HG03558 (cell line): ENCODE data around the gene RHOBTB3.
A peak's percentile ranks its signal among the peaks of the same experiment; 100 is the strongest.
"Not testable (repeated sequence)": the region's sequence is repeated elsewhere in the genome, so short reads cannot be mapped to it uniquely, and the experiment has no call there.

Experiments used
- ATAC-seq: cut with Tn5 transposase; IDR thresholded peaks from one replicate; pipeline ENCODE4 v1.9.1; 2021; ENCODE audit warnings: moderate number of reproducible peaks; ENCODE audit not compliant: unreplicated experiment; ENCODE audit errors: extremely low read depth

RHOBTB3 gene

DNA sequence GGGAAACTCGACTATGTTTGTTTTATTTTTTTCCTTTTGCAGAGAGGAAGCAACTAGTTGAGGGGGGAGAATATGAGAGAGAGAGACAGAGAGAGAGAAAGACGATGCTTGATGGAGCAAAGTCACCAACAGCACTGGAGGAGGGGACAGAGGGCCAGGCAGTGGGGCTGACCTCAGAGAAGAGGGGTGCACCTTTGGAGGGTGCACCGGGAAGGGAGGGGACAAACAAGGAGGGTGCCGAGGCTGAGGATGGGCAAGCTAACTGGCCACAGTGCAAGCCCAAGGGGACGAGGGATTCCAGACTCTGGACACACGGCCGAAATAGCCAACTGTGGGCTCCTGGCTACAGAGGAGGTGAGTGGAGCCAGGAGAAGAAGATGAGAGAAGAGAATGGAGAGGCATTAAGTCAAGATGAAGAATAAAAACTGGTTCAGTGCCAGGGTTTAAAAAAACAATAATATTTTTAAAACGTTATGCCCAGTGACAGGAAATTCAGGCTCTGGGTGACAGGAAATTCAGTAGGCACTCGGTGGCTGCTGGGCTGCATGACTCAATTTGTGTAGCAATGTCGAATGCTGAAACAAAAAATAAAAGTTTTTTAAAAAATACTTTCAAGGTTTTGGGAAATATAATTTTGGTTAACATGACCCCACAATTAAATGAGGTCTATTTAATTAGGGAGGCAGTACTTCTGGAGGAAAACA is 104.7 kb downstream of the RHOBTB3 start:
- no peak for ATAC-seq

- no peak for ATAC-seq
Observed at GRCh38 chr5:95836544-95836943, 105.4 kb downstream of the RHOBTB3 start.

- not testable (repeated sequence) for ATAC-seq
Observed at GRCh38 chr5:95836971-95837370, 105.8 kb downstream of the RHOBTB3 start.

- no peak for ATAC-seq
Observed at GRCh38 chr5:95837492-95837891, 106.4 kb downstream of the RHOBTB3 start.

DNA sequence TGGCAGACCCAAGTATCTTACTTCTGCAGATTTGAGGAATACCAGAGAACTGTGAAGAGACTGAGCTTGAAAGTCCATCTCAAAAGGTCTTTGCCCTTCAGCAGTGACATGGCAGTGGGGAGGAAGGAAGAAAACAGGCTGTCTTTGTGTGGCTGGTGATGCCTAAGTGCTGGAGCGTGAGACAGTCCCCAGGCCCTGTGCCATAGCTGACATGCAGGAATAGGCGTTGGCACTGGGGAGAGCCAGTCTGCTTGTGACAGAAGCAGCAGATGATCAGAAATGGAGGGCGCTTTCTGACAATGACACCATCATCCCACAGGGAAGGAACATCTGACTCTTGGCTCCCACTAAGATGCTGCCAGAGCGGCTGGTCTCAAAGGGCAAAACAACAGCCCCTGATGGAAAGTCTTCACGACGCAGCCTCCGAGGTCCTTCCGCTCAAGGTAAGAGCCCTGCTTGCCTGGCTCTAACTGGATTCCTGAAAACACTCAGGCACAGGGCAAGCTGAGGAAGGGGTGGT is 106.9 kb downstream of the RHOBTB3 start:
- ATAC-seq: no peak

DNA sequence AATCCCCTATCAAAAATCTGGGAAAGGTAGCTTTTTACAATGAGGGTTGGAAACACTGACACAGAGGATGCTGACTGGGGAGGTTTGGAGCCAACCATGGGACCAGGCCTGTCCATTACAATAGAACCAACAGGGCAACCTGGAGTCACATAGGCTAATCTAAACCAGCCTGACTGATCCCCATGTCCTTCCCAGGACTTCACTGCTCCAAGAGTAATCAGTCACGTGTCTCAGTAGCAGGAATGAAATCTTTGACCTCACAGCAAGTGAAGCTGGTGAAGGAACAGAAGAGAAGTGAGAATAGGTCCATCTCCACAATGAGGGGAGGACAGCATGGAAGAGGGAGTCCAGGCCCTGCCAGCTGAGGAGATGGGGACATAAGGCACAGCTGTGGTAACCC is 107.4 kb downstream of the RHOBTB3 start:
- no peak for ATAC-seq

DNA sequence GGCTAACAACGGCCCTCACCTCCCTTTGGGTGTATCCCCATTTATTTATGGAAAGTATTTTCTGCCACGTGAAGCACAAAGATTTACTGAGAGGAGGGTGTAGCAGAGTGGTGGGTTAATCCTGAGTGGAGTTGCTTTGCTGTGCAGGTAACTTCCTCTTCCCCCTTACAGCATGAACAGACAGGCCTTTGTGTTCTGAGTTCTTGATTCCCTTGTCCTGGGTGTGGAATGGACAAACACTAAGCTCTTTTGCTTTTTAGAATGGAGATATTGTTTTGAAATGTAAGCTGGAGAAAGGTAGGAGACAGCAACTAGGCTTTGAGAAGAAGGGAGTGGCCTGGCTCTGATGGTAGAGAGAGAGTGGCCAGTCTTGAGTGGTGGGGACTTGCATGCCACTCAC is 108.5 kb downstream of the RHOBTB3 start:
- no peak for ATAC-seq

- ATAC-seq: no peak
Observed at GRCh38 chr5:95840956-95841705, 110.0 kb downstream of the RHOBTB3 start.

- ATAC-seq: no peak
Observed at GRCh38 chr5:95841914-95842812, 111.0 kb downstream of the RHOBTB3 start.

DNA sequence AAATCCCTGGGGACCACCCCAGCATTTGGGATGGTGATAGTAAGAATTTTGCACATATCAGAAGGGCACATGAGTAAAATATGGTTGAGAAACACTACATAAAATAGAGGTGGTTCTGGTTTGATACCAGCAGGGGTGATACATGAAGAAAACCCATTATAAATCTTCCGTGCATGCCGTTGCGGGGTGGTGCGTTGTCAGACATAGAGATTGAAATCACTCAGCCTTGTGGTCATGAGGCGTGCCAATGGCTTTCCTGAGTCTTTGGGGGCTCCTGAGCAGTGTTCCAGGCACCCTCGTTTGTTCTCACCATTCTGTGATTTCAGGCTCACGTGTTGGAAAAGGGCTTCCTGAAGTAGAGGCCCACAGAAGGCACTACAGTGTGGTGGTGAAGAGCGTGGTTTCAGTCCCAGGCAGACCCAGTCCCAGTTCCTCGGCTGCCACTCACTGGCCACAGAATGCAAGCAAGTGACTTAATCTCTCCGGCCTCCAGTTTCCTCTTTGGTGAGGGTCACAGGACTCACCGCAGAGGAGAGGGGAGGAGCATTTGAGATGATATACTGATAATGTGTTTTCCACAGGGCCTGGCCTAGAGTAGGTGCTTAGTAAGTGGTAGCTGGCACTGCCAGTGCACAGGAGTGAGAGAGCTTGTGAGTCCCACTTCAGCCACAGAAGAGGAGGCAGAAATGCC is 111.9 kb downstream of the RHOBTB3 start:
- ATAC-seq: peak; percentile 85

GRCh38 chr5:95843733-95844223 is 112.6 kb downstream of the RHOBTB3 start:
- no peak for ATAC-seq

DNA sequence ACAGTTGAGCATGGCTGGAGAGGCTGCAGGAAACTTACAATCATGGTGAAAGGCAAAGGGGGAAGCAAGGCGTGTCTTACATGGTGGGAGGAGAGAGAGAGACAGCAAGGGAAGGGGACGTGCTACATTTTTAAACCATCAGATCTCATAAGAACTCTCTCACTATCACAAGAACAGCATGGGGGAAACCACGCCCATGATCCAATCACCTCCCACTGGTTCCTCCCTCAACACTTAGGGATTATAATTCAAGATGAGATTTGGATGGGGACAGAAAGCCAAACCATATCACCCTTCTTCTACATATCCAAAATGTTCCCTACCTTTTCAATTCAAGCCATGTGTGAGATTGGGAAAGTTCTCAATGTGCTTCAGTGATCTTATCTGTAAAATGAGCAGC is 114.3 kb downstream of the RHOBTB3 start:
- no peak for ATAC-seq
